Vagina (tissue), 2 donors: ENCODE measurements around the gene RFX4. TPM values are rescaled to one million over a fixed set of nuclear protein-coding genes. Genes with fewer than 3 reads are reported as not detected.

Experiments
- DNase-seq, 2 donors: peaks; one replicate each; pipeline ENCODE4 v3.0.0-alpha.2; 2017; ENCODE audit errors: extremely low spot score in 2 of 2
- H3K27ac ChIP-seq: fragments of 200-600 bp; sonication (generic); one replicate; pipeline ENCODE4 v1.5.1; 2019
- H3K27me3 ChIP-seq: fragments of 200-600 bp; sonication (generic); one replicate; pipeline ENCODE4 v1.5.1; 2019
- H3K36me3 ChIP-seq, 2 donors: fragments of 200-600 bp; sonication (generic); one replicate each; pipeline ENCODE4 v1.5.1; 2017 to 2019
- H3K4me1 ChIP-seq: fragments of 200-600 bp; sonication (generic); one replicate; pipeline ENCODE4 v1.5.1; 2019
- H3K4me3 ChIP-seq, 2 donors: fragments of 200-600 bp; sonication (generic); 1 replicate in 1 of 2; 2 replicates in 1 of 2; pipeline ENCODE4 v1.5.1; 2016 to 2019
- H3K9me3 ChIP-seq: fragments of 200-600 bp; sonication (generic); one replicate; pipeline ENCODE4 v1.5.1; 2019
- CTCF ChIP-seq, 3 experiments: fragments of 450-650 bp in 2 of 3; fragments of 200-600 bp in 1 of 3; sonication (generic) in 1 of 3; IDR thresholded peaks; one replicate each; pipeline ENCODE4 v1.5.1; 2017 to 2019; ENCODE audit warnings: antibody characterized with exemption in 3 of 3, mild to moderate bottlenecking in 2 of 3, moderate library complexity in 2 of 3
- POLR2A ChIP-seq, 2 donors: fragments of 450-650 bp; IDR thresholded peaks; one replicate each; pipeline ENCODE4 v1.6.1; 2017; ENCODE audit warnings: antibody characterized with exemption in 2 of 2, mild to moderate bottlenecking in 2 of 2, moderate library complexity in 2 of 2
- POLR2AphosphoS5 ChIP-seq, 2 donors: sonication (generic); formaldehyde crosslinking; IDR thresholded peaks; one replicate each; pipeline ENCODE4 v1.9.0; 2017; ENCODE audit warnings: antibody characterized with exemption in 2 of 2, mild to moderate bottlenecking in 2 of 2, low read depth in 1 of 2; ENCODE audit not compliant: insufficient read depth in 1 of 2
- intact Hi-C: fragments of 100-400 bp; cut with DNase I; formaldehyde crosslinking; loops from one replicate; pipeline ENCODE4 v1.15.1; 2023
- total RNA-seq: library from RNA; depleted of rRNA; stranded (reverse); fragments of >200 nt; gene quantifications from one replicate; pipeline ENCODE4 v1.2.3, GENCODE V29; 2016

The RFX4 gene
- total RNA-seq, 1 donor from 2014 or later = not detected

- Histone ChIP-seq H3K4me3 (no peak overlapping the region), H3K27ac (no peak overlapping the region), H3K27me3 (no peaks in the 10 kb centered on the region), H3K4me1 (no peaks in the 10 kb centered on the region), H3K36me3 (no peaks in the 10 kb centered on the region), H3K9me3 (no peaks in the 10 kb centered on the region)
- no peak for TF ChIP-seq CTCF (IDR thresholded peaks at IDR 0.05)
- TF ChIP-seq POLR2A (IDR thresholded peaks at IDR 0.05) = no peak
- DNase-seq = no peak
- intact Hi-C loops = no loop called here
Observed at GRCh38 chr12:106651552-106651951, 68.7 kb downstream of the RFX4 start.

GRCh38 chr12:106652510-106653015 lies 69.8 kb downstream of the RFX4 start:
- no peak overlapping the region for H3K4me3 ChIP-seq
- no peak for TF ChIP-seq POLR2AphosphoS5 (IDR thresholded peaks at IDR 0.05; ENCODE audit: insufficient read depth in 1 of 2, low read depth in 1 of 2)
- no peak for TF ChIP-seq CTCF (IDR thresholded peaks at IDR 0.05)
- TF ChIP-seq POLR2A (IDR thresholded peaks at IDR 0.05) = no peak
- intact Hi-C loops = no loop called here
- no peaks in the 10 kb centered on the region for H3K27me3 ChIP-seq
- no peaks in the 10 kb centered on the region for H3K36me3 ChIP-seq
- no peaks in the 10 kb centered on the region for H3K4me1 ChIP-seq
- no peak overlapping the region for H3K27ac ChIP-seq
- DNase-seq = no peak
- H3K9me3 ChIP-seq = no peaks in the 10 kb centered on the region

- TF ChIP-seq CTCF (IDR thresholded peaks at IDR 0.05) = no peak
- no peak for TF ChIP-seq POLR2AphosphoS5 (IDR thresholded peaks at IDR 0.05; ENCODE audit: insufficient read depth in 1 of 2, low read depth in 1 of 2)
- TF ChIP-seq POLR2A (IDR thresholded peaks at IDR 0.05) = no peak
- no peak overlapping the region for H3K4me3 ChIP-seq
- no peaks in the 10 kb centered on the region for H3K36me3 ChIP-seq
- H3K4me1 ChIP-seq = no peaks in the 10 kb centered on the region
- H3K9me3 ChIP-seq = no peaks in the 10 kb centered on the region
- intact Hi-C loops = no loop called here
- H3K27ac ChIP-seq = no peak overlapping the region
- DNase-seq = no peak
- no peaks in the 10 kb centered on the region for H3K27me3 ChIP-seq
Observed at GRCh38 chr12:106655577-106655976, 72.8 kb downstream of the RFX4 start.

- TF ChIP-seq POLR2AphosphoS5 (IDR thresholded peaks at IDR 0.05; ENCODE audit: insufficient read depth in 1 of 2, low read depth in 1 of 2) (no peak), CTCF (IDR thresholded peaks at IDR 0.05) (no peak), POLR2A (IDR thresholded peaks at IDR 0.05) (no peak)
- intact Hi-C loops = no loop called here
- H3K27me3 ChIP-seq = no peaks in the 10 kb centered on the region
- no peaks in the 10 kb centered on the region for H3K9me3 ChIP-seq
- no peak overlapping the region for H3K4me3 ChIP-seq
- DNase-seq = no peak
- no peaks in the 10 kb centered on the region for H3K4me1 ChIP-seq
- H3K36me3 ChIP-seq = no peaks in the 10 kb centered on the region
- H3K27ac ChIP-seq = no peak overlapping the region
Observed at GRCh38 chr12:106657488-106657887, 74.7 kb downstream of the RFX4 start.

- H3K27me3 ChIP-seq = no peaks in the 10 kb centered on the region
- intact Hi-C loops = no loop called here
- H3K4me3 ChIP-seq = no peak overlapping the region
- no peak overlapping the region for H3K27ac ChIP-seq
- H3K4me1 ChIP-seq = no peaks in the 10 kb centered on the region
- H3K9me3 ChIP-seq = peaks cover 9% of the 10 kb centered on the region
- DNase-seq = no peak
- TF ChIP-seq CTCF (IDR thresholded peaks at IDR 0.05) = no peak
- no peak for TF ChIP-seq POLR2A (IDR thresholded peaks at IDR 0.05)
- no peak for TF ChIP-seq POLR2AphosphoS5 (IDR thresholded peaks at IDR 0.05; ENCODE audit: insufficient read depth in 1 of 2, low read depth in 1 of 2)
- no peaks in the 10 kb centered on the region for H3K36me3 ChIP-seq
Observed at GRCh38 chr12:106663385-106663784, 80.6 kb downstream of the RFX4 start.
